ENCODE results near the gene EPX.

DNA sequence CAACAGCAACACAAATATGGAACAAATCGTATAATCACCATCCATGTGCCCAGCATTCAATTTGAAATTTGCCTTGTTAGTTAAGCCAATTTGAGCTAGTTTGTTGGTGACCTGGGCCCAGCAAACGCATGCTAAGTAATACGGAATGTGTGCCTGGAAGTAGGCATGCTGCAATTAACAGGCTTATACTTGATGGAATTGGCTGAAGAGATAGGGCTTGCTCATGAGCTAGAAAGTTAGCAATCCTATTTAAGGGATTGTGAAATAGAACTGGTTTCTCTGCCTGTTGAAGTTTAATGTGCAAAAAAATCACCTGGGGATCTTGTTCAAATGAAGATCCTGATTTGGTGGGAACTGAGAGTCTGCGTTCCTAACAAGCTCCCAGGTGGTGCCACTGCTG is 37.4 kb downstream of the EPX start:
- TF ChIP-seq CREB1 (IDR thresholded peaks at IDR 0.05; ENCODE audit: low read depth): no peak
- TF ChIP-seq TAF1 (IDR thresholded peaks at IDR 0.05; ENCODE audit: low read depth): no peak
- no peak for TF ChIP-seq RAD21 (IDR thresholded peaks at IDR 0.05; ENCODE audit: low read depth)
- TF ChIP-seq EP300 (IDR thresholded peaks at IDR 0.05; ENCODE audit: borderline replicate concordance): no peak

All from Ishikawa (cell line).